RKO (cell line): ENCODE data around the gene NTF3.

Source experiments
- DNase-seq: peaks from one replicate; pipeline ENCODE4 v3.0.0-alpha.2; 2016; ENCODE audit warnings: low spot score

The NTF3 gene

DNA sequence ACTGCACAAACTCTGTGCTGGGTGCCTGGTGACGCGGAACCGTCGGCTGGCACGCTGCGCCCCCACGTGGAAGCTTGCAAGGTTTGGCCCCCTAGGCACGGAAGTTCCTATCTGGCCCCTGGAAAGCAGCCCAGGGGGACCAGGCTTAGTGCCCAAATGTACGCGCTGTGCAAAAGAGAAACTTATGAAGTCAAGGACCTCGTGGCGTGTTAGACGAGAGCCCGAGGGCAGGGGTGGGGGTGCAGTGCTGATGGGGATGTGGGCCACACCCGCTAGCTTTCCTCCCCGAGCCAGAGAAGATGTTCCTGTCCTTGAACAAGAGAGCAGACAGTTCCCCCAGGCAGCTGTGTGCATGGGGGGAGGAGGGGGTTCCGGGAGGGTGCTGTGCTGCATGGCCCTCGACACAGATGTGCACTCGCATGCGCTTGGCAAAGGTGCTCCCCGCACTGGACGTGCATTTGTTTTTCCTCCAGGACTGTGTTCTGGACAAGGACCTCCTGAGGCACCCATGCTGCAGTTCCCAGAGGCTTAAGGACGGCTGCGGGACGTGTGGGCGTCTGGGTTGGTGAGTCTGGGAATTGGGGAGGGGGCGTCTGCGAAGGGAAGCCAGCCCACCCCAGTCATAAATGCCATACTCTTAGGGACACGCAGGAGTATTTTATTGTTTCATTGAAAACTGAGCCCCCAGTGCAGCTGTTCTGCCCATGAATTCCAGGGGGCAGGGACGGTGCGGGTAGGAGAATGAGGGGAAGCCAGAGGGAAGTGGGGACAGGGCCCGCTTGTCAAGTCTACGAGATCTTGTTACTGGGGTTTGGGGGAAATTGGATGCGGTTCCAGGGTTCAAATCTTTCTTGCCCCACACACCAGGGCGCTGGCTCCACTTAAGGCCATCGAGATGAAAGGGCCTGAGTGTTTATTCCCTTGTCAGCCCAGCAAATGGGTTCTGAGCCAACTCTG is 80.0 kb downstream of the NTF3 start:
- DNase-seq: no peak

DNA sequence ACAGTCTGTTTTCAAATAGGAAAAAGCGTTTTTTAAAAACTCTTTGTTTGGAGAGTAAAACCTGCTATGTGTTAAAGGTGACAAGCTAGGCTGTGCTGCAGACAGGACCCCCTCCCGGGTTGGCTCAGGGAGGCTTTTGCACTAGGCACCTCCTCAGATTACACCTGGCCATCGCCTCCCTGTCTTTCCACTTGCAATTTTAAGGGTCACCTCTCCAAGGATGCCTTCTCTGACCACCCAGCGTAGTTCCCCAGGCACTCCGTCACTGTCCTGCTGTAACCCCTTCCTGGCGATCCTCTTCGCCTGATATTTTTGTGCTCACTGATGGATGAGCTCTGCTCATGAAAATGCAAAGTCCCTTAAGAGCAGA is 80.7 kb downstream of the NTF3 start:
- no peak for DNase-seq

DNA sequence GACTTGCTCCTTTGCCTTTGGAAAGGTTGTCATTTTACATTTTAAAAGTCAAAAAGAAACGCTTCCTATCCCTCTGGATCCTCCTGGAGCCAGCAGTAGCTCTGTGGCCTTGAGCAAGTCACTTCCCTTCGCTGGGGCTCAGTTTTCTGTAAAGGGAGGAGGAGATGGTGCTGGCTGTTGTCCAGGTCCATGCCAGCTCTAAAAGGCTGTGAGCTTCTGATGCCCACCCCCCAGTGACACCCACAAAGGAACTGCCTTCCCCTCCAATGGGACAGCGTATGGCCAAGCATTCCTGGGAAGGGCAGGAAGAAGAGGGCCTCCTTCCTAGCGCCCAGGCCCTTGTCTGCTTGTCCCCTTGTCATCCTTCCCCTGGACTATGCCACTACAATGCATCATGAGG is 81.5 kb downstream of the NTF3 start:
- no peak for DNase-seq

DNA sequence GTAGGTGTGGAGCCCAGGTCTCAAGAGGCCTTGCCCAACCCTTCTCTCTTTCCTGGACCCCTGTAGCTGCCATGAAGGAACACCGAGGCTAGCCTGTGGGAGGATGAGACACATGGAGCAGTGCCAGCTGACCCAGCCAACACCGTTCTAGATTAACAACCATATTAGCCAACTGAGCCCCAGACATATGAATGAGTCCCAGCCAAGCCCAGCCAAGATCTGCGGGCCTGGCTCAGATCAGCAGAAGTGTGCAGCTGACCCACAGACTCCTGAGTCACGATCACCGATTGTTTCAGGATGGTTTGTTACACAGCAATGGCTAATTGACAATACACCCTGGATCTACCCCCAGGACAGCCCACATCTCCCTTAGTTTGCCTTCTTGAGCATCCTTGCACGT is 82.1 kb downstream of the NTF3 start:
- no peak for DNase-seq

DNA sequence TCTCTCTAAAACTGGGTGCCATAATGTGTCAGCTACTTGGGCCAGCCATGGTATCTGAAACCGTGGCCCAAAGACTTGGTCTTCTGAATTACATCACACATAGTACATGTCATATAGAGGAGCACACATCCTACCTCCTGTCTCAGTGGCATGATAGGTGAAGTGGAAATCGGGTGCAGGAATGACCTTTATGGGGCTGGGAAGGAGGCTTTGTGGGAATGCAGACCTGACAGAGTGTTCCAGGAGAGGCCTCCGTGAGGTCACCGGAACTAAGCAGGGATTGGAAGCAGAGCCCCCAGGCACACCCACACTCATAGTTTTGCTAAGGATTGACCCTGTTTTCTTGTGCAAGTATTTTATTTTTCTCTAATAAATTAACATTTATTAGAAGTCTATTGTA is 82.6 kb downstream of the NTF3 start:
- DNase-seq: no peak

DNA sequence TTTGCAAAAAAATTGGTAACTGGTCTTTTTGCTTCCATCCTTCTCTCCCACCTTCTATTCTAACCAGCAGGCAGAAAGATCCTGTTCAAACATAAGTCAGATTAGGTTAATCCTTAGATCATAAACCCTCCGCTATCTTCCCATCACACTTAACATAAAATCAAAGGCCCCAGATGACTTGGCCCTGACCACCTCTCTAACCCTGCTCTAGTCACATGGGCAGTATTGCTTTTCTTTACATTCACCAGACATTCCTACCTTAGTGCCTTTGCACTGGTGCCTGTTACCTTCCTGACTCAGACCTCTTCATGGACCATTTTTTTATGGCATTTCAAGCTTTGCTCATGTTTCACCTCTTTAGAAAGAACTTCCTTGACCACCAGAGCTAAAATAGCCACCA is 83.5 kb downstream of the NTF3 start:
- DNase-seq: no peak

DNA sequence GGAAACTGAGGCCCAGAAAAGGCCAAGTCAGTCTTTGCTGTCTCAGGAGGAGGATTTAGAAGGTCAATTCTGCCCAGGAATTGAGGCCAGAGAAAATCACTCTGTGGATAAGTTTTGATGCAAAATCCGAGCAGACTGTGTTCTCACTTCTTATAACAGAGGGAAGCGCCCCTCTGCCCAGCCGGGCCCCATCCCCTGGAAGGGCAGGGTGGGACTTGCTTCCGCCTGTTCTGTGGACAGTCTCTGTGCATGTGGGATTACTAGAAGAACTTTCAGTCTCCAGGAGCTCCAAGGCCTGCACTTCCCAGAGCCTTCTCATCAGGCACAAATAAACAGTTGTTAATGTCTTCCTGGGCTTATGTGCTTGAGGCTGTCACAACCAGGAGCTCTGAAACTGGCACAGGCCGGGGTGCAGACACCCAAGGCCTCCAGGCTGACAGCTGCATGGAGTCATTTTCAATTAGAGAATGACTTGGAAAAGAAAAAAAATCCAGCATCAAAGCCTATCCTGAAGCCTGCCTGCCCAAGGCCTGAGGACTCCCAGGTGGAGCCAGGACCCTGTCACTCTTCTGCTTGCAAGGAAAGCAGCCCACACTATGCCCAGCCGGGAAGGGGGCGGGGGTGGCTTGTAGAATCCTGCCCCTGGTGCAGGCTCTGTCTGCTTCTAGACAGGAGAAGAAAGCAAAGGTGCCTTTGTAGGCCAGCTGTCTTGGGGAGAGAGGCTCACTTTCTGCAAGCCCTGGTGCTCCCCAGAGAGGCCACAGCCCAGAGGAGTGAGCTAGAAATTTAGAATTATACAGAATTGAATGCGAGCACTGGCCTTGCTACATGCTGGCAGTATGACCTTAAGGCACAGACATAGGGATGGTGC is 84.7 kb downstream of the NTF3 start:
- no peak for DNase-seq

DNA sequence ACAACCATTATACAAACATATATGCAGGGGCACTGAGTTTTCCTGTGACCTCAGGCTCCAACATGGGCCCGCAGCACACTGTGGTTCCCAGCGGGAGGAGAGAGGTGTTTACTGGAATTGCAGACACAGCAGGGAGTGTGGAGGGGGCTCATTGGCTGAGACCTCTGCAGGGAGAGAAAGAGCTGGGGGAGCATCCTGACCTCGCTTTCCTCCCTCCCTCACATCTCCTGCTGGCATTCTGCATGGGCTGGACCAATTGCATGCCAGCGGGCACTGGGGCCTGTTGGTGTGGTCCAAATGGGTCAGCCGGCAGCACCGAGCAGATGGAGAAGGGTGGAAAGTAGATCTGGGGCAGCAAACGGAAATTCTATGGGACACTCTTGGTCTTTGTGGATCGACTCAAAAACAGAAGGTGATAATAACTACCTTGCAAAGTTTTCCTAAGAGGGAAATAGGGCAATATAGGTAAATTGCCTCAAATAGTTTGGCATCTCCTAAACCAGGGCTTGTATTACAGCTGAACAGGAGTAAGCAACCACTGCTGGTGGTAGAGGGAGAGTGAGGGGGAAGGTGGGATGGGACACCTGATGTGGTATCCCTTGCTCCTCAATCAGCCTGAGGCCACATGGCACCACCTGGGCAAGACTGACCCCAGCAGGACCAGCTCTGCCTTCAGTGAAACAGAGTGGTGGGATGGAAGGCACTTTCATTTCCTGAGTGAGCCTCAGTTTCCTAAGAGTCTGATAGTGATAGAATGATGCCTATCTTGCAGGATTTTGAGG is 86.9 kb downstream of the NTF3 start:
- no peak for DNase-seq

DNA sequence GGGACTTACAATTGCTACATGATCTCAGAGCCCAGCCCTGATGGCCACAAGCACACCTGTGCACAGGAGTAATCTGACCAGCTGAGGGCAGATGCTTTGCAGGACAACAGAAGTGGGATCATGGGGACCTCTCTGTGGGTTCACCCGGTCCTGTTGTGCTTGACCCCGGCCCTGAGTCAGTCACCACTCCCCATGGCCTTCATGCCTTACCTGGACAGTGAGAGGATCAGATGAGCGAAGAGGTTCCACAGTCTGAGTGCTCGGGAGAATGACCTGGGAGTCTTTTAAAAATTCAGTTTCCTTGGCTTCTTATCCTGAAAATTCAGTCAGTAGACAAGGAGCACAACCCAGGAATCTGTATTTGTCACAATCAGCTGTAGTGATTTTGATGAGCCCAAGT is 88.1 kb downstream of the NTF3 start:
- no peak for DNase-seq

DNA sequence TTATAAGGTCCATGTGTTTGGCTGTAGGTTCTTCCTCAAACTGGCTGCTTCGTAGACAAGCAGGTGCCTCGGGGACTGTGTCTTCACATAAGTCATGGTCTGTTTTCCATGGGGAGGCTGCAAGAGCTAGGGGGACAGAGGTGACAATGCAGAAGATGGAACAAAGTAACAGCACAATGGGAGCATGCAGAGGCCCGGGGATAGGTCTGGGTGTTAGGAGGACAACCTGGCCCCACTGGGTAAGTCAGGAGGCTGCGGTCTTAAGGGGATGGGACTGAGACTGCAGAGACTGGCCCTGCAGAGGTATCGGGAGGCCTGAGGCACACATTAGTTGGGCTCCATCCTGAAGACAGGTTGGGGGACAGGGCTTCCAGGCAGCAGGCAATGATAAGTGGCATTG is 88.9 kb downstream of the NTF3 start:
- no peak for DNase-seq

DNA sequence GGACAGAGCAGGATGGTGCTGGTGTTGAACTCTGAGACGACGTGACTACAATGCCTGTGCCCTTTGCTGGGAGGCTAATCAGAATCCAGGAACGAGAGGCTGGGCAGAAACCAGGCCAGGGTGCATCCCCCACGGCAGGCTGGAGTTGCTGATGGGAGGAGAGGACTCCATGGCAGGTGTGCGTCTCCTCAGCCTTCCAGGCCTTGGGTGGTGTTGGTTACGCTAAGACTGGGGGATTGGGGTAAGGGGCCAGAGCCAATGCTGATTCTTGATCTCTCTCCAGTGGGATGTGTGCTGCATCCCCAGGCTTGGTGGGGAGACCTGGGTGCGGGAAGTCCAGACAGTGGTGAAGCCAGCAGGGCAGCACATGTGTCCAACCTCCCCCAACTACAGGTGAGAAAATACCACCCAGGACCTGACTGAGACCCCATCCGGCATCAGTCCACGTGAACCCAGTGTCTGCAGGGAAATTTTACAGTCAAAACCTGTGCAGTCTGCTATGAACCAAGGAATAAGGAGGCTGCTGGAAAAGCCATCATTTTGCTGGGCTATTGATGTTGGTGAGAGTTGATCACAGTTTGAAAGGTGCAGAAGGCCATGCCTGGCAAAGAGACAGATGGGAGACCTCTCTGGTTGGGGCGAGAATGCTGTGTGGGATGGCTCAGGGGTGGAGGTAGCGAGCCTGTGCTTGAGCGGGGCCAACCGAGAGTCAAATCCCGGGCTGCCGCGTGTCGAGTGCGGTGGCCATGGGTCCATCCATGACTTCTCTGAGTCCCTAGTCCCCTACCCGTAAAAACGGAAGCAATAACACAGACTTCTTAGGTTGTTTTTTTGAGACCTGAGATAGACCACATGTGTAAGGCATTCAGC is 89.8 kb downstream of the NTF3 start:
- DNase-seq: no peak

DNA sequence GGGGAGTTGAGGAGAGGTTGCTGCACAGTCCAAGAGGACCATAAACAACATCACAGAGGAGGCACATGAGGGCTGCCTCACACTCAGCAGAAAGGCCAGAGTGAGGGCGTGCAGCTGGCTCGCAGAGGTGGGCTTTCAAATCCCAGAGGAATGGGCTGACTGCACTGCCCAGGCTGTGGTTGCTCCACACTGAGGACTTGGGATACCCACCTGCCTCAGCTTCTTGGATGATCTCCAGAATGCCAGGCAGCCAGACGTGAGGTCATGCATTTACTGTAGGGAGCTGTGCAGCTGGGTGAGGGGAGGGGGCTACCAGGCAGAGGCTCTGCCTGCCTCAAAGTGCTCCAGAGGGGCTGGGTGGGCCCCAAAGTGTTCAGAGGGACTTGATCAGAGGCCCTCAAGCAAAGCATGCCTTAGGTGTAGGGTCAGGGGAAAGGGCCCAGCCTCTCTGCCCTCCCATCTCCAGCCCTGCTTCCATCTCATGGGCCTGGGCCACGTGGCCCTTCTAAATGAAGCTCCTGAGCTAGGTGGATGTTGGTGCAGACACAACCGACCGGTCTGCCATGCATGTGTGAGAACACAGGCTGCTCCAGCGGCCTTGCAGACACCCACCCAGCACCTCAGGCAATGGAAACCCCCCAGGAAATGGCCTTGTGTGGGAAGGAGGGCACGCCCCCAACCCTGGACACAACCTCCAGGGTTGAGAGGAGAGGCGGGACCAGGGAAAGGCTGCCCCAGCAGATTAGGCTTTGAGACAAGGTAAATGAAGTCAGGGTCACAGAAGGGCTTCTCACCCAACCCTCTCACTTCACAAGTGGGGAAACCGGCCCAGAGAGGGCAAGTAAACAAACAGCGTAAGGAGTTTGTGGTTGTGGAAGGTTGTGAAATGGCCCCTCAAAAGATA is 90.8 kb downstream of the NTF3 start:
- DNase-seq: no peak

DNA sequence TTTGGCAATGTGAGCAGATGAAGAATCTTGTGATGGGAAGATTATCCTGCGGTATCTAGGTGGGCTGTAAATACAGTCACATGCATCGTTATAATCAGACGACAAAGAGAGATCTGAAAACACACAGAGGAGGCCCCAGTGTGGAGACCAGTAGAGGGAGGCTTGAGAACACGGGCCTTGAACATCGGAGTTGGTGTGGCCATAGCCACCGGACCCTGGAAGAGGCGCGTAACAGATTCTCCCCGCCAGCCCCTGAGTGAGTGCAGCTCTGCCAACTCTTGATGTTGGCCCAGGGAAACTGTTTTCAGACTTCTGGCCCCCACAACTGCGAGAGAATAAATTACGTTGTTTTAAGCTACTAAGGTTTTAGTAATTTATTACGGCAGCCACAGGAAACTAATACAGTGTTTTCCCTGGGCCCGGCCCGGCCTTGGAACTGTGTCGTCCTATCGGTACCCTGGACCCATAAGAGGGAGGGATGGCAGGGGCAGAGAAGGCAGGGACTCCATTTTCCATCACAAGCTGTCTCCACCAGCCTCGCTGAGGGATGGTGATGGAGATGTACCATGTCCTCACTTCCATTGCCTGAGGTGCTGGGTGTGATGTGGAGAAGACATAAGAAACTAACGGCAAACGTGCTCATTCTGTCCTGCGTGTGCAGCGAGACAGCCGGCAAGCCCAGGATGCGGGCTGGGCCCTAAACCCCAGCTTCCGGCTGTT is 91.6 kb downstream of the NTF3 start:
- no peak for DNase-seq

DNA sequence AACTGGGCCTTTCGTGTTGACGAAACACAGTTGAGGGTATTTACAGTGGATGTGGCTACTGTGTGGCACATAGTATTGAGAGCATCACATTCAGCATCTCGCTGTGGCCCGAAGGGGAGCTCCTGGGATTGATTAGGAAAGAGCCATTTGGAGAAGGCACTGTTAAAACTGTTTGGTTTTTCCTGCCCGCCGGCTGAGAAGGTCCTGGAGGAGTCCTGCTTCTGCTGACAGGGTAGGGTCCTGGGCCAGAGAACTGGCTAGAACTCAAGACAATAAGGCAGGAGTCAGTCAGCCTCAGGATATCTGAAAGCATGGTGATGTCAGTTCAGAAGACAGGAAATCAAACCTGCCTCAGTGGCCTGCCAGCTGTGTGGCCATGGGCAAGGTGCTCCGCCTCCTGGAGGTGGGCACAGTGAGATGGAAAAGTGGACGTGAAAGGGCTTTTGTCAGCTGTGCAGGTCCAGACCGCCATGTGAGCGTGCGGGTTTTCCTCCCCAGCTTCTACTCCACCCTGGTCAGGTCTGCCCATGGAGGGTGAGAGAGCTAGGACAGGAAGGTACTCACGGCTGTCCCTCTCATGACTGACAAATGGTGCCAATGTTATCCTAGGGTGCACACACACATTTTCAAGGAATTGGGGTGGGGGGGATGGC is 92.3 kb downstream of the NTF3 start:
- no peak for DNase-seq

DNA sequence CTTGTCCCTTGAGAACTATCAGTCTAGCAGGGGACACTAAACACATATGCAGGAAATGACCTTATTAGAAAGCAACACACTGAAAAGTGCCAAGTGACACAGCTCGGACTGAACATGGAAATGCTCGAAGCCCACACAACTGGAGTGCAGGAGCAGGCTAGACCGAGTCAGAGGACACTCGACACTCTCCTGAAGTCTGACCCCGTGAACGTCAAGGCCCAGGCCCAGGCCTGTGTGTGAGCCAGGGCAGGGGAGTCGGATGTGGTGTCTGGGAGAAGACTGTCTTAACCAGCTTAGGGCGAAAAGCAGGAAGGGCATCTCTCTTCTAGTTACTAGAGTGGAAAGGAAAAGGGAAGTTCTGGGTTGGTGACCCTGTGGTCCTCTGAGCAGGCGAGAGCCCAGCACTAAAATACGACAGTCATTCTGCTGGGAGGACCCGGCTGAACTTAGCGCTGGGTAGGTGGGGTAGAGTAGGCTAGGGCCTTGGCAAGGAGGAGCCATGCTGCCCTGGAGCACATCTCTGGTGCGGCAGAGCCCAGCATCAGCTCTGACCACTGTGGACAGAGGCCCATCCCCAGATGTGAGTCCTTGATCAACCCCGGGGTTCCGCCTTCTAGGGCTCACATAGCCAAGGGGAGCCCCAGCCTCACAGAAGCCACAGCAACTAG is 93.0 kb downstream of the NTF3 start:
- no peak for DNase-seq

DNA sequence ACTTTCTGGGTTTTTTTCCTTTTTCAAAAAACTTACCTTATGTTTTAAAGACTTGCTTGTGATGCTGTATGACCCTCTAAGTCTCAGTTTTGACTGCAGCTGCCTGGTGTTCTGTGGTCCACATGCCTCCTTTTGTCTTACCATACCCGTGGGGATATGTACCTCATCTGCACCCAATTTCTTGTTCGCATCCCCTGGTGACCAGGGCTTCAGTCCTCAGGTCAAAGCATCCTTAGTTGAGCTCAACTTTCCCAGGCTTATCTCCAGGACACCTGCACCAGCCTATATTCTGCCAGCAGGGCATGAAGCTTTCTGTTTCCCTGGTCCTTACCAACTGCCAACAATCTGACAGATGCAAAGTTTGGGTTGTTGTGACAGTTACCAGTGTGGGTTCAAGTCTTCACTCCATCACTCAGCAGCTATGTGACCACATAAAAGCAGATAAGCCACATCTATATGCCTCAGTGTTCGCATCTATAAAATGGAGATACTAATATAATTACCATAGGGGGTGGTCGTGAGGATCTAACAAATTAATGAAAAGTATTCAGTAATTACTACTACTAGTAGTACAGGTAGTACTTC is 94.0 kb downstream of the NTF3 start:
- no peak for DNase-seq

DNA sequence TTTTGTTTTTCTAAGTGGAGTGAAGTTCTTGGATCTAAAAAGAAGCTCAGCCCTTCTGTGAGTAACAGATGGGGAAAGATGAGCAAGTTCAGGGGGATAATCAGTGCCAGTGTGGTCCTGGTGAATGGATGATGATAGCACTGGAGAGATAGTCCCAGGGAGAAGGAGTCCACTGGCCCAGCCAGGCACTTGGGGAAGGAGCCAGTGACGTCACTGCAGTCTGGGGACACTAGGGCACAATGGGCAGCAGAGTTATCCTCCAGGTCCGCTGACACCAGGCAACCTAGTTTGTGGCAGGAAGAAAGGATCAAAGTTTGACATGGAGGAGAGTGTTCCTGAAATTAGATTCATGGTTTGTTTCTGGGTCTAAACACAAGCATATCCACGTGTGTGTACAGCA is 101.5 kb downstream of the NTF3 start:
- no peak for DNase-seq
